Tibial nerve (tissue), 4 donors: ENCODE measurements around the gene CACNA1H. TPM values are rescaled to one million over a fixed set of nuclear protein-coding genes. Genes with fewer than 3 reads are reported as not detected.

Source experiments
- DNase-seq, 2 donors: peaks; one replicate each; pipeline ENCODE4 v3.0.0-alpha.2; 2019; ENCODE audit warnings: low spot score in 2 of 2
- H3K27ac ChIP-seq, 4 donors: fragments of 200-600 bp; sonication (generic) in 3 of 4; one replicate each; pipeline ENCODE4 v1.5.1; 2017 to 2019; ENCODE audit warnings: mild to moderate bottlenecking in 1 of 4
- H3K27me3 ChIP-seq, 2 donors: fragments of 200-600 bp; sonication (generic) in 1 of 2; one replicate each; pipeline versions ENCODE4 v1.5.1 to v1.6.0; 2017 to 2019
- H3K36me3 ChIP-seq, 3 donors: fragments of 200-600 bp; sonication (generic); one replicate each; pipeline ENCODE4 v1.5.1; 2018 to 2019
- H3K4me1 ChIP-seq, 4 donors: fragments of 200-600 bp; sonication (generic) in 3 of 4; one replicate each; pipeline ENCODE4 v1.5.1; 2017 to 2019
- H3K4me3 ChIP-seq, 4 donors: fragments of 200-600 bp; sonication (generic) in 3 of 4; one replicate each; pipeline ENCODE4 v1.5.1; 2017 to 2019; ENCODE audit warnings: mild to moderate bottlenecking in 1 of 4, moderate library complexity in 1 of 4
- H3K9me3 ChIP-seq, 4 donors: fragments of 200-600 bp; sonication (generic) in 3 of 4; one replicate each; pipeline ENCODE4 v1.5.1; 2017 to 2019
- CTCF ChIP-seq, 5 experiments: fragments of 200-600 bp in 3 of 5; fragments of 450-650 bp in 2 of 5; sonication (generic) in 3 of 5; IDR thresholded peaks; one replicate each; pipeline ENCODE4 v1.5.1; 2016 to 2019; ENCODE audit warnings: antibody characterized with exemption in 5 of 5, mild to moderate bottlenecking in 3 of 5, moderate library complexity in 2 of 5
- EP300 ChIP-seq, 2 donors: sonication (generic); formaldehyde crosslinking; IDR thresholded peaks; one replicate each; pipeline ENCODE4 v1.6.1; 2017; ENCODE audit warnings: antibody characterized with exemption in 2 of 2, mild to moderate bottlenecking in 1 of 2
- POLR2A ChIP-seq, 2 donors: fragments of 450-650 bp; IDR thresholded peaks; one replicate each; pipeline ENCODE4 v1.6.1; 2017; ENCODE audit warnings: antibody characterized with exemption in 2 of 2, mild to moderate bottlenecking in 2 of 2, moderate library complexity in 2 of 2
- WGBS, 2 donors: methylation state at CpG; one replicate each; pipeline ENCODE4 v1.1.5; 2018; 5-methylcytosine and 5-hydroxymethylcytosine counted together
- total RNA-seq, 4 donors: library from RNA; depleted of rRNA; stranded (reverse); fragments of >200 nt; gene quantifications; one replicate each; pipeline ENCODE4 v1.1.0, GENCODE V29; 2016

The CACNA1H gene
- total RNA-seq, 4 donors from 2014 or later, result 3.8 to 12.0 (median 9.0) TPM

GRCh38 chr16:1216681-1217400, 63.9 kb downstream of the CACNA1H start:
- 87 to 100% methylated on average over 1 to 32 of the region's 32 CpGs for WGBS, 2 donors
- no peaks in the 10 kb centered on the region for H3K9me3 ChIP-seq
- H3K4me1 ChIP-seq, result no peaks in the 10 kb centered on the region
- no peak overlapping the region for H3K4me3 ChIP-seq
- no peaks in the 10 kb centered on the region for H3K27me3 ChIP-seq
- no peak overlapping the region for H3K27ac ChIP-seq
- no peaks in the 10 kb centered on the region for H3K36me3 ChIP-seq
- TF ChIP-seq POLR2A (IDR thresholded peaks at IDR 0.05) (no peak), EP300 (IDR thresholded peaks at IDR 0.05) (no peak), CTCF (IDR thresholded peaks at IDR 0.05) (no peak)
- no peak for DNase-seq

- Histone ChIP-seq H3K27ac (no peak overlapping the region), H3K9me3 (no peaks in the 10 kb centered on the region), H3K36me3 (no peaks in the 10 kb centered on the region), H3K4me1 (no peaks in the 10 kb centered on the region), H3K27me3 (no peaks in the 10 kb centered on the region), H3K4me3 (no peak overlapping the region)
- no peak for DNase-seq
- TF ChIP-seq EP300 (IDR thresholded peaks at IDR 0.05) (no peak), CTCF (IDR thresholded peaks at IDR 0.05) (no peak), POLR2A (IDR thresholded peaks at IDR 0.05) (no peak)
- 84 to 86% methylated on average over 13 to 15 of the region's 24 CpGs for WGBS, 2 donors
Measured at GRCh38 chr16:1217526-1217925, 64.6 kb downstream of the CACNA1H start.

- Histone ChIP-seq H3K27ac (no peak overlapping the region), H3K4me1 (no peaks in the 10 kb centered on the region), H3K4me3 (no peak overlapping the region), H3K9me3 (no peaks in the 10 kb centered on the region), H3K36me3 (no peaks in the 10 kb centered on the region), H3K27me3 (no peaks in the 10 kb centered on the region)
- no peak for TF ChIP-seq EP300 (IDR thresholded peaks at IDR 0.05)
- TF ChIP-seq POLR2A (IDR thresholded peaks at IDR 0.05), result no peak
- no peak for TF ChIP-seq CTCF (IDR thresholded peaks at IDR 0.05)
- WGBS, 2 donors, result 88 to 89% methylated on average over 30 to 49 of the region's 49 CpGs
- DNase-seq, result no peak
Measured at GRCh38 chr16:1218061-1218929, 65.4 kb downstream of the CACNA1H start.

GRCh38 chr16:1218930-1219611, 66.2 kb downstream of the CACNA1H start:
- no peak overlapping the region for H3K27ac ChIP-seq
- H3K4me3 ChIP-seq, result no peak overlapping the region
- no peaks in the 10 kb centered on the region for H3K27me3 ChIP-seq
- no peaks in the 10 kb centered on the region for H3K36me3 ChIP-seq
- DNase-seq, result no peak
- no peaks in the 10 kb centered on the region for H3K4me1 ChIP-seq
- no peaks in the 10 kb centered on the region for H3K9me3 ChIP-seq
- TF ChIP-seq CTCF (IDR thresholded peaks at IDR 0.05), result no peak
- no peak for TF ChIP-seq EP300 (IDR thresholded peaks at IDR 0.05)
- TF ChIP-seq POLR2A (IDR thresholded peaks at IDR 0.05), result no peak
- WGBS, 2 donors, result 85 to 86% methylated on average over 13 to 22 of the region's 24 CpGs
